Fibroblast of the aortic adventitia (primary cell): Measurements from ENCODE around the gene SIRT4. TPM values are rescaled to one million over a fixed set of nuclear protein-coding genes. Genes with fewer than 3 reads are reported as not detected.

Experiments
- DNase-seq: peaks from one replicate; pipeline ENCODE4 v3.0.0-alpha.2; 2010; ENCODE audit warnings: low read depth
- H3K4me3 ChIP-seq: 2 replicates; pipeline ENCODE4 v1.5.1; 2011; ENCODE audit warnings: low read depth, mild to moderate bottlenecking, control low read depth, low read length, moderate library complexity
- total RNA-seq: library from RNA; depleted of rRNA; stranded (reverse); fragments of >200 nt; gene quantifications from 2 replicates; pipeline ENCODE4 v1.2.3, GENCODE V29; 2012; ENCODE audit warnings: low replicate concordance
- TF ChIP-seq, protein P1 (sequence below): IDR thresholded peaks from 2 replicates; pipeline ENCODE4 v1.5.1; 2011; ENCODE audit warnings: mild to moderate bottlenecking, low read length, control low read depth, inconsistent platforms; ENCODE audit not compliant: insufficient read depth

SIRT4 gene
- total RNA-seq, 1 donor = 0.90 TPM

DNA sequence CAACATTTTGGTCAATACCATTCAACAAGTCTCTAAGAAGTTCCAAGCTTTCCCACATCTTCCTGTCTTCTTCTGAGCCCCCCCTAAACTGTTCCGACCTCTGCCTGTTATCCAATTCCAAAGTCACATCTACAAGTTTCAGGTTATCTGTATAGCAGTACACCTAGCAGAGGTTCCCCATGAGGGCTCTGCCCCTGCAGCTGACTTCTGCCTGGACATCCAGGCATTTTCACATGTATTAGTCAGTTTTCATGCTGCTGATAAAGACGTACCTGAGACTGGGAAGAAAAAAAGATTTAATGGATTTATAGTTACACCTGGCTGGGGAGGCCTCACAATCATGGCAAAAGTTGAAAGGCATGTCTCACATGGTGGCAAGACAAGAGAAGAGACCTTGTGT is 35.6 kb downstream of the SIRT4 start:
- DNase-seq = no peak
- no peak overlapping the region for H3K4me3 ChIP-seq

DNA sequence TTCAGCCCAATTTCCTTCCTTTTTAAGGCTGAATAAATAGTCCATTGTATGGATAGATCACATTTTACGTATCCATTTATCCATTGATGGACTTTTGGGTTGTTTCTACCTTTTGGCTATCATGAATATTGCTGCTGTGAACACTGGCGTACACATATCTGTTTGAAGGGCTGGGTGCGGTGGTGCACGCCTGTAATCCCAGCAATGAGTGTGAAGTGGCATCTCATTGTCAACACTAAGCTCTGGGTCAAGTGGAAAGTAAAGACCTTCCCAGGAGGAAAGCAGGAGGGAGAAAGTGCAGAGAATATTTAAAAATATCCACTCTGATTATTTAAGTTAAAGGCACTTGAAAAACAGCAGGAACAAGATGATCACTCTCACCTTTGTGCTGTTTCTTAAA is 37.1 kb downstream of the SIRT4 start:
- DNase-seq = no peak
- TF ChIP-seq, protein P1, sequence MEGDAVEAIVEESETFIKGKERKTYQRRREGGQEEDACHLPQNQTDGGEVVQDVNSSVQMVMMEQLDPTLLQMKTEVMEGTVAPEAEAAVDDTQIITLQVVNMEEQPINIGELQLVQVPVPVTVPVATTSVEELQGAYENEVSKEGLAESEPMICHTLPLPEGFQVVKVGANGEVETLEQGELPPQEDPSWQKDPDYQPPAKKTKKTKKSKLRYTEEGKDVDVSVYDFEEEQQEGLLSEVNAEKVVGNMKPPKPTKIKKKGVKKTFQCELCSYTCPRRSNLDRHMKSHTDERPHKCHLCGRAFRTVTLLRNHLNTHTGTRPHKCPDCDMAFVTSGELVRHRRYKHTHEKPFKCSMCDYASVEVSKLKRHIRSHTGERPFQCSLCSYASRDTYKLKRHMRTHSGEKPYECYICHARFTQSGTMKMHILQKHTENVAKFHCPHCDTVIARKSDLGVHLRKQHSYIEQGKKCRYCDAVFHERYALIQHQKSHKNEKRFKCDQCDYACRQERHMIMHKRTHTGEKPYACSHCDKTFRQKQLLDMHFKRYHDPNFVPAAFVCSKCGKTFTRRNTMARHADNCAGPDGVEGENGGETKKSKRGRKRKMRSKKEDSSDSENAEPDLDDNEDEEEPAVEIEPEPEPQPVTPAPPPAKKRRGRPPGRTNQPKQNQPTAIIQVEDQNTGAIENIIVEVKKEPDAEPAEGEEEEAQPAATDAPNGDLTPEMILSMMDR = no peak
- H3K4me3 ChIP-seq = no peak overlapping the region

More for the DNA sequence above, 35.6 kb downstream of the SIRT4 start:
- TF ChIP-seq, protein P1 = no peak

DNA sequence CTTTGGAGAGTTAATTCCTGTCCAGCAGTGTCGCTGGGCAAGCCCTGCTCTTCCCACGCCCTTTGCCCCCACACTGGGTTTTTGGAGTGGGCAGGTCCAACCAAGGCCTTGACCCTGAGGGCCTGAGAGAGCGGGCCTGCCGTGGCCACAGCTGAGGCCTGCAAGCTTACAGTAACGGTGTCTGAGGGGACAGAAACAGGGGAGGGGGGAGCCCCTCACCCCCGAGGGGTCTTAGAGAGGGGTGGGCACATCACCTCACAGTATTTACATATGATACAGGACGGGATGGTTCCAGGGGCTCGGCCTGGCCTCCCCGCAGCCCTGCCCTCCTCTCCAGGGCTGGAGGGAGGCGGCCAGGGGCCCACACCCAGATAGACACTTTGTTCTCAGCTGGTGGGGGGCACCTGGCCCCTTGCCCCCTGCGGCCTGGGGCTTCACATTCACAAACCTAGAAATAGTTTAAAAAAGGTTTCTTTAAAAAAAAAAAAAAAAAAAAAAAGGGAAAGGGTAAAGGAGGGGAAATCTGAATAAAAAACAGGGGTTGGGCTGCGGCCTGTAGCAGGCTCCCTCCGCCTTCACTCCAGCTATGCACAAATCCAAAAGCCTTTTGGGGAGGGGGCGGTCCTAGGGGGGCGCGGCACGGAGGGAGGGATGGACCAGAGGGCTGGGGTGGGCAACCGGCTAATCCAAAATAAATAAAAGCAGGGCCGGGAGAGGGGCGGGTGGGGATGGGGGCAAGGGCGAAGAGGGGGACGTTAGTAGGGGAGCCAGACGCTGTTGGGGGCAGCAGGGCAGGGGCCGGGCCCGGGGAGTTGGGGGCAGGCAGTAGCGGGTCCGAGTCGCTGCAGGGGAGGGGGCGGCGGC is 40.3 kb downstream of the SIRT4 start:
- TF ChIP-seq, protein P1 = no peak
- H3K4me3 ChIP-seq = no peak overlapping the region
- DNase-seq = no peak

DNA sequence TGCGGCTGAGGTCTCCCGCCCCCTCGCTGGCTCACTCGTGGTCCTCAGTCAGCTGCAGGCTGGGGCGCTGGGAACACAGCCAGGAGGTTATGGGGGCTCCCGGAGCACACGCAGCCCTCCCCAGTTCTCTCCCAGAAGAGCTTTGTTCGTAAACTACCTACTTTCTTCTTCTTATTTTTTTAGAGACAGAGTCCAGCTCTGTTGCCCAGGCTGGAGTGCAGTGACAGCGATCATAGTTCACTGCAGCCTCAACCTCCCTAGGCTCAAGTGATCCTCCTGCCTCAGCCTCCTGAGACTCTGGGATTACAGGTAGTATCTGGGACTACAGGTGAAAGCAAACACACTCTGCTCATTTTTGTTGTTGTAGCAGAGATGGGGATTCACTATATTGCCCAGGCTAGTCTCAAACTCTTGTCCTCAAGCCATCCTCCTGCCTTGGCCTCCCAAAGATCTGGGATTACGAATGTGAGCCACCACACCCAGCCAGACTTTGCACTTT is 41.0 kb downstream of the SIRT4 start:
- DNase-seq = no peak
- no peak overlapping the region for H3K4me3 ChIP-seq
- TF ChIP-seq, protein P1 = no peak

DNA sequence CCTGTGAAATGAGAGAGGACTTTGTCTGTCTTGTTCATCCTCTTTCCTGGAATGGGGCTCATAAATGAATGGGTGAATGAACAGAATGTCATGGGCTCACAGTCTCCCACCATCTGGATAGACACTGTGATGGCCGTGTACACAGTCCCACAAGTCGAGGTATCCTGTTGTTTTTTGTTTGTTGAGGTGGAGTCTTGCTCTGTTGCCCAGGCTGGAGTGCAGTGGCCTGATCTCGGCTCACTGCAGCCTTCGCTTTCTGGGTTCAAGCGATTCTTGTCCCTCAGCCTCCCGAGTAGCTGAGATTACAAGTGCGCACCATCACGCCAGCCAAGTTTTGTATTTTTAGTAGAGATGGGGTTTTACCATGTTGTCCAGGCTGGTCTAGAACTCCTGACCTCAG is 41.6 kb downstream of the SIRT4 start:
- DNase-seq = no peak
- H3K4me3 ChIP-seq = no peak overlapping the region
- TF ChIP-seq, protein P1 = no peak

DNA sequence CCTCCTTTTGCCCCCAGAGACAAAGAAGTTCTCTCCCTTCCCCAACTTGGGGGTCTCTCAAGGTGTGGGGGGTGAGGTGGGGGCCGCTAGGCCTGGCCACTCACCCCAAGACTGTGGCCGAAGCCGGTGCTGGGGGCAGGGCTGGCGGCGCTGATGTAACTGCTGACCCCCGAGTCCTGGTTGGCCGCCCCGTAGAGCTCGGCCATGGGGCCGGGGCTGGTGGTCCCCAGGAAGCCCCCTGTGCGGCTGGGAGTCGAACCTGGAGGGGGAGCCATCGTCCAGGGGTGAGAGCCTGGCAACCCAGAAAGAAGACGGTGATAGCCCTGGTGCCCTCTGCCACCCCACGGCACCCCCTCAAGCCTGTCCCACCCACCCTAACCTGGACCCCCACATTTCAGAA is 43.9 kb downstream of the SIRT4 start:
- TF ChIP-seq, protein P1 = no peak
- no peak overlapping the region for H3K4me3 ChIP-seq

DNA sequence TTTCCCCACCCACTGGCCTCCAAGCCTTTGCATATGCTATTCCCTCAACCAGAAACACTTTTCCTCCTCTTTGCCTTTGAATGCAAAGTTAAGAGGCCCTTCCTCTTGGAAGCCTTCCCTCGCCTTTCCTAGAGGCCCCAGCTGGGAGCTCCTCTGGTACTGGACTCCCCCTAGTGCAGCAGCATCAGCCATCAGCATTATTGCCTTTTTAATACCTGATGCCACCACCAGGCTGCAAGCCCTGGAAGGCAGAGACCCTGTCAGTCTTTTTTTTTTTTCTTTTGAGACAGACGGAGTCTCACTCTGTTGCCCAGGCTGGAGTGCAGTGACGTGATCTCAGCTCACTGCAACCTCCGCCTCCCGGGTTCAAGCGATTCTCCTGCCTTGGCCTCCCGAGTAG is 44.6 kb downstream of the SIRT4 start:
- TF ChIP-seq, protein P1 = no peak
- DNase-seq = no peak
- no peak overlapping the region for H3K4me3 ChIP-seq

More for the DNA sequence above, 43.9 kb downstream of the SIRT4 start:
- DNase-seq = no peak
